AG20443 (cell line): ENCODE data around the gene RGL1.
A peak's percentile ranks its signal among the peaks of the same experiment; 100 is the strongest.

Experiments used
- DNase-seq: peaks from one replicate; pipeline ENCODE4 v3.0.0; 2012; ENCODE audit warnings: low spot score, mixed read lengths

RGL1 gene

DNA sequence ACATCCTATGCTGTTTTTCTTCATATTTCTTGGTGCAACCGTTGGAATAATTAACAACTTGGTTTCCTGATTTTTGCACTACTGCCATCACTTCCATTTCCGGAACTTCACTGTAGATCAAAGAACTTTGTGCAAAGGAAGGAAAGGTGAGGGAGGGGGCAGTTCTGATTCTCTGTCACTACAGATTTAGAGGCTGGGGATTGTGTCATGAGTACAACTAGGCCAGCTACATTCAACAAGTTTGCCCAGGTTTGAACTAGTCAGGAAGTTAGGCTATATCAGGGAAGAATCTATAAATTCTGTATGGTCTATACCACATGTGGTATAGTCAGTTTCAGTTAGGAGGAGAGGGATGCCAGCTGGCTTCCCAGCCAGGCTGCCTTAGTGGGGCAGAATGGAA is 84.2 kb downstream of the RGL1 start:
- no peak for DNase-seq

DNA sequence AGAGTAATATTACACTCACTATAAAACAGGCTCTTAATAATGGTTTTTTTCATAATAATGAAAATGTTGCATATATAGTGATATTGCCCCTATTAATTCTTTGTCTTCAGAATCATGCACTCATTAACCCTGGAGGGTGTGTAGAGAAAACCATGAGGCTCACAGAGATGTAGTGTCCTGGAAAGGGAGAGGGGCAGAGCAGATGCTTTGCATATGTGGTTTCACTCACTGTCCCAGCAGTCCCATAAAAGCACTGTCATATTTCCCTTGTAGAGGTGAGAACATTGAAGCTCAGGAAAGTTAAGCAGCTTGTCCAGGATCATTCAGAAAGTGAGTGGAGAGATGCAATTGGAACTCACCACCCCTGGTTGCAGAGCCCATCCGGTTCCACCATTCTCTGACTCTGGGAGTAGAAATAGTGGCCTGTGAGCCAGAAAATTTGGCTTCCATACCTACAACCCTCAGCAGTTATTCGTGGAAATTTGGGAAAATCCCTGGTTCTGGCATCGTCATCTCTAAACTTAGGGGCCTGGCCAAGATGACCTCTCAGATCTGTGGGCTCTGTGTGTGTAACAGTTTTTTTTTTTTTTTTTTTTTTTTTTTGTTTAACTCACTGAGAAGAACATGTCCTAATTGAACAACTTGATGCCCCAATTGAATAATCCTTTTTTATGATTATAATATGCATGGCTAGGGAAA is 86.4 kb downstream of the RGL1 start:
- no peak for DNase-seq

DNA sequence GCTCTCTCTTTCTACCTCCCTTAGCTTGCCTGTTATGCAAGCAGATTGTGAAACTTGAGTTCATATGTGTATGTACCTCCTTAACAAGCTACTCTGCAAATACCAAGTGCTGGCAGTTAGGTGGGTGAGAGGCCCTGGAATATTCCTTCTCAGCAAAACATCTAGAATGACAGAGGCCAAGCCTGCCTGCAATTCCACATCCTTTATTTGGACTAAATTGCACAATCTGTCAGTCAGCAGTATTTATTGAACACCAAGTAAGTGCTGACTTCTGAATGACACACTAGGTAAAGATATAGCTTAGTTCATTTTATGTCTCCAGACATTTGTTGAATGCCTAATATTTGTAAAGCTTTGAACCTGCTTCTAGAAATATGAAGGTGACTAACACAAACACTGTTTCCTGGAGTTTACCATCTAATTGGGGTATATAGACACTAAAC is 87.5 kb downstream of the RGL1 start:
- DNase-seq, result no peak

DNA sequence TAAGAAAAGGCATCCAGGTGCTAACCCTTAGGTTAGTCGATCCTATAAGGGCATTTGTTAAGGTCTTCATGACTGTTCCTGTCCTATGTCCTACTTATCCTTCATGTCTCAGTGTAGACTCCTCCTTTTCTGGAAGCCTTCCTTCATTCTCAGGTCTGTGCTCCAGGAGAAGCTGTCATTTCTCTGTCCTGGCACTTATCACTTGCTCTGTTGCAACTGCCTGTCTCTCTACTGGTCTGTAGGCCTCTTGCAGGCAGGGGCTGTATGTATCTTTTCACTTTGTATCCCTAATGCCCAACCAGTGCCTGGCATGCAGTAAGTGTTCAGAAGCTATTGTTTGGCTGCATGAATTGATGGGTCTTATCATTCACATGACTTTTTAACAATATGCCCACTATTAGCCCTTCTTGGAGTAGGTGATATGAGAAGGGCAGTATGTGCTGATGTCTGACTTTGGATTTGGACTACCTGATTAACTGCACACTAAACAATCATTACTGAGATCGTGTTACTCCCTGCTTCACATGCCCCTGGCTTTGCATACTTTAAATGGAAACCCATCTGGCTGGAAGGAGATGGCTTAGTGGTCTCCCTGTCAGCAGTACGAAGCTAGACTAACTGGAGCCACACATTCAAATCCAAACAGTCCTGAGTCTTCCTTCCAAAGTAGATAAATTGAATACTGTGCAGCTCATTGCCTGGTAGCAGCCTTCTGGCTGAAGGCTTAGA is 88.8 kb downstream of the RGL1 start:
- DNase-seq, result no peak

DNA sequence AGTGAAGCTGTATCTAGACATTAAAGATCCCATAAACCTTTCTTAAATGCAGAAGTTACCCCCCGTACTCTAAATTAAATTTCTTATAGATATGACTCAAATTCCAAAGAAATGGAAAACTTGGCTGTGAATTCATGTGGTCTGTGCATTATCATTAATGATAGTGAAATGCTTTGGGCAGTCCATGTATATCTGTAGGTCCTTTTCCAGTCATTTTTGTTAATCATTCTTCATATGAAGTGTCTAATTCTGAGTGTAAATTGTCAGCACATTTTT is 89.3 kb downstream of the RGL1 start:
- no peak for DNase-seq

DNA sequence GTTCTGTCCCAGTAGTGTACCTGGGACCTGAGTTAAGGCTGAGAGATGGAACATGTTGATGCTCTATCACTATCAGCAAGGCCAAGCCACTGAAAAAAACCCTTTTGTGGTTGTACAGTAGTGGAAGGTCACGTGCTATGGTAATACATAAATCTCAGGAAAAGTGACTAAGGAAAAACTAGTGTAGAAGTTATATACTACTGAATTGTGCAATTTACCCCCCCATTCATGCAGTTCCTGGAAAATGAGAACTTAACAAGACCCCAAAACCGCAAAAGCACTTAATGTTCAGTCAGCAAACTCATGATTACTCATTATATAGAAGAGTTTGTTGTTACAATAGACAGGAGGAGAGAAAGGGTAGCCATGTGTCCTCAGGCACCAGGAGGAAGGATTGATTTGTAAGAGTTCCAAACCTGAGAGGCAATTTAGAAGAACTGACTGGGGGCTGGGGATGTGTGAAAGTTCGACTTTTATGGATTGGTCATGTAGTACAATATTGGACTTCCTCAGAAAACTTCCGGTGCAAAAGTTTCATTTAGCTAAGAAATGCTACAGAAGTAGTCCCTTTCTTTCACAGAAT is 91.6 kb downstream of the RGL1 start:
- DNase-seq, result no peak

DNA sequence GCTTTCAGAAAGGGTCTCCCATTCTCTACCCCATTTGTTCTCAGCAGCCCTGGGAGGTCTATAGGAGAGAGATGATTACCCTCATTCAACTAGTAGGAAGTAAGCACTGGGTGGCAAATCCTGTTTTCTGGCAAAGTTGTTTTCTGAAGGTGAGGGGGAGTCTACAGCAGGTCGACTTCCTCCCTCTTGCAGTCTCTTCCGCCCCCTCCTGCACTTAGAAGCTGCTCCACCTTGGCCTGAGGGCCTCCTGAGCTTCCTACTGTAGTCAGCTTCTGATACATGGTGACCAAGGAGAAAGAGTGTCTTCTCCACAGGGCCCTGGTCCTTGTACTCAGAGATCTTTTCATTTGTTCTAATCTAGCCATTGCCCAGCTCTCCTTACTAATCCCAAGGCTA is 93.1 kb downstream of the RGL1 start:
- no peak for DNase-seq

DNA sequence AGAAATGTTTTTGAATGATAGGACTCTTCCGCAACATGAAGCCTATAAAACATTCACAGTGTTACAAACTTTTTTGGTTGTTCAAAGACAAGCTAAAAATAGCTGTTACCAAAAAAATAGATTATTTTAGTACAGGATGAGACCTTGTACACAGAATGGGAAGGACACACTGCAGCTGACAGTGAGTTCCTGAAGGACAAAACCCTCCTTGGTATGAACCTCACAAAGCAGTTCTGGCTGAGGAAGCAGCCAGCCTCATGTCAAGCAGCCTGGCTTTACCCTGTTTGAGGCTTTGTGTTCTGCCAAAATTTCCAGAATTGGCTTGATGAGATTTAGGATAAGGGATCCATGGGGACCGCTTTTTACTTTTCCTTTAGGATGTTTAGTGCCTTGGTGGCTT is 93.7 kb downstream of the RGL1 start:
- no peak for DNase-seq

DNA sequence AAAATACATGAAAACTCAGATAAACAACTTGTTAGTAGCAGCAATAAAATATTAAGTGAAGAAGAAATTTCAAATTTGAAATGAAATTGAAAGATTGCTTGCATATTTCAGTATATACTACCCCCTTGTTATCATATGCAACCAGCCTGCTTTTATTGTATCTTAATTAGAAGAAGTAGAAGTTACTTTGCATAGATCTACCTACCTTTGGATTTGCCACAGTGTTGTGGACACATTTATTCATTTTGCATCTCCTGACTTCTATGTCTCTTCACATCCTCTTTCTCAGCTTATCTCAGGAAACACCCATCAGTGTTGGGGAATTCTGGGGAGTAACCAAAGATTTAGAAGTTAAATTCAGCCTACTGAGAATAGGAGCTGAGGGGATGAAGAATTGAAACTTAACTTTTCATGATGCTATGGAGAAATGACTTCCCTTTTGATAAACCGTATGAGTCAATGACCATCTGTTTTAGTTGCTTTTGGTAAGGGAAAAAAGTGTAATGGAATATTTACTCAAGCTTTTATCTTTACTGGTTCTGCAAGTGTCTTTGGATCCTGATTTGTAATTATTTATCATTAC is 96.9 kb downstream of the RGL1 start:
- DNase-seq, result no peak

DNA sequence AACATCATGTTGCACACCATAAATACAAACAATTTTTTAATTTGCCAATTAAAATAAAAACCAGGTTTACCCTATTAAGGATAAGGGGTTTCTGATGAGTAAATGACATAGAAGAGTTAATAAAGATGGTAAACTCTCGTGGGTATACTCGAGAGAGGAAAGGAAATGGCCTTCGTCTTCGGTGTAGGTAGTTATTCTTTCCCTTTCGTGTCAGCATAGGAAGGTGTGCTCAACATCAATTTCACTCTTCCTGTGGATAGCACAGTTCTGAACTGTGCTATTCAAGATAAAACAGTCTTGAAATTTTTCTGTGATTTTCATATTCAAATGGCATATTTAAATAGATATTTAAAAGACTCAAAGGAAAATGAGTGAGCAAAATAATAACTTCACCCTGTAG is 98.2 kb downstream of the RGL1 start:
- DNase-seq, result no peak

DNA sequence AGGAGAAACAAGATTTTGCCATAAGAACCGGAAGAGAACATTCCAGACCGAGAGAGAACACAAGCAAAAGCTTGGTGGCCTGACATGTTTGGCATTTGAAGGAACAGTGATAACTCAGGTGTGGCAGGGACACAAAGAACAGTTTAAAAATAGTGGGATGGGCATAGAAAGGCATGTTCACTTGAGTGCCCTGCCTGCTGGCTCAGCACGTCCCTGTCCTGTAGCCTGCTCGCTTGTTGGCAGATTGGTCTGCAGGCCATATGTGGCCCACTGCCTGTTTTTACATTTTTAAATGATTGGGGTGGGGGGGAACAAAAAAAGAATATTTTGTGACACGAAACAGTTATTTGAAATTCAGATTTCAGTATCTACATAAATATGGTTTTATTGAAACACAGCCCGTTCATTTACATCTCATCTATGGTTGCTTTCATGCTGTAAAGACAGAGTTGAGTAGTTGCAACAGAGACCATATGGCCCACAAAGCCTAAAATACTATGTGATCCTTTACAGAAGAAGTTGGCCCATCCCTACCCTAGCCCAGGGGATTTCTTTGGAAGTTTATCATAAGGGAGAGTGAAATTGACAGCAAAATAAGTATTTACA is 100.7 kb downstream of the RGL1 start:
- no peak for DNase-seq

DNA sequence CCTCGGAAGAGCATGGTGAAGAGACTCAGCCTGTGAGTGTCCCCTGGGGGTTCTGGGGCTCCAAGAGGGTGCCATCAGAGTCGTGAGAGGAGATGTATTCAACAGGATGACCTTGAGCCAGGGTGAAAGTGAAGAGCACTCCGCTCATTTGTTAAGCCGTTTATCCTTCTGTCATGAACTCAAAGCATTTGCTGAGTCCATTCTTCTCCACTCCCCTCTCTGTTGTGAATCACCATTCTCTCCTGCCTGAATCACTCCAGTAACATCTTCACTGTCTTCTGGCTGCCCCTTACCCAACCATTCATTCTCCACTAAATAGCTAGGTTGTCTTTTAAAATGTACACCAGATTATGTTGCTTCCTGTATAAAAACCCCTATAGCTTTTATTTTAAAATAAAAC is 102.2 kb downstream of the RGL1 start:
- DNase-seq, result no peak

DNA sequence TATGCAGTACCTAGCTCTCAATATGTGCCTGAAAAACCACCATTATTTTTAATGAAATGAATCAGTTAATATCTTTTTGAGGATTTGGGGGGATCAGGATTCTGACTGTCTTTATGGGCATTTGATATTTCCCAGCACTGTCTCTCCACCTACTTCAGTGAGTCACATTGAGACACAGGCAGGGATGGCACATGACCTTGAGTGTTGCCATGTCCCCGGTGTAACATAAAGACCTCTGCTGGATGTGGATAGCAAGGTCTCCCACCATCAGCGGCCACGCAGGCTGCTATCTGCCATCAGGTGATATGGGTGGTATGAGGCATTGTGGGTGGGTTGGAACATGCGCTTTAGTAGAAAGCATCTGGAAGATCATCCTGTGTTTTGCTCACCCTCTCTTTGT is 103.2 kb downstream of the RGL1 start:
- no peak for DNase-seq

DNA sequence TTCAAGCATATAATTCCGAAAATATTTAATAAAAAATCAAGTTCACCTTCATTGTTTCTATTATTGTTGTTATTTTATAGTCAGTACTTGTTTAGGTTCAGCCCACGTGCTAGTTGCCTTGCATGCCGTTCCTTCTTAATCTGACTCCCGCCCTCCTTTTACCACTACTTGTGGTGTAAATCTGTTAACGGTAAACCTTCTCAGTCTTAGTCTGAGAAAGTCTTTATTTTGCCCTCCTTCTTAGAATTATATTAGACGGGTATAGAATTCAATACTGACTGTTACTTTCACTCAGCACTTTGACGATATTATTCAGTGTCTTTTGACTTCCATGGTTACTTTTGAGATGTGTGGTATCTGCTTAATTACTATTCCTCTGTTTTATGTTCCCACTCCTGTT is 104.8 kb downstream of the RGL1 start:
- no peak for DNase-seq

DNA sequence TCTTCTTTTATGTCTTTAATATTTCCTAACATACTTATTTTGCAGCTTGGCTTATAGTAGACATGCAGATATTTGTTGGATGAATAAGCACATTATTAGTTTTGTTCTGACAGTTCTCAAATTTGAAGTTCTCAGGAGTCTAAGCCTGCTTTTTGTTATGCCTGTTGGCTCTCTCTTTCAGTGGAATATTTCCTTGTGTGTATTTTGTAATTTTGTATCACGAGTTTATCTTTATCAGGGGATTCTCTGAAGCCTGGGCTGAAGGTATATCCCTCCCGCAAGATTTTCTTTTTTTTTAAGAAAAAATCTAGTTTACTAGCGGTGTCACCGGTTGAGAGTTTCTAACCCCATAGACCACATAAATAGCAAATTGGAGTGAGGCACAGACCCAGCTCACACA is 105.9 kb downstream of the RGL1 start:
- no peak for DNase-seq

DNA sequence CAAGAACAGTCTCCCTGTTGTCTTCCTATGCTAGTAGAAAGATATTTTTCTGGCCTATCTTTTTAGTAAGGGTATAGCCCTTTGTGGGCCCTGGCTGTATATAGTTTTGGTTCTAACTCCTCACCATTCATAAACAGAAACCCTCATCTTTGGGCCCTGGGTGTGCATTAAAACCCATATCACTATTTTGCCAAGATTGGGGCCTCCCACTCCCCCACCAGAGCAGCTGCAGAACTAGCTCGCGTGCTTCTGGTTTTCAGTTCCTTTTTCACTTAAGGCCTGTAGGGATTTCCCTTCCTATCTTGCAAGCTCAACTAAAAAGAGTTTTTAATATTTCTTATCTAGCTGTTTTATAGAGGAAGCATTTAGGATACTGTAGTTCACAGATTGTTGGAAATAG is 106.4 kb downstream of the RGL1 start:
- DNase-seq, result no peak

DNA sequence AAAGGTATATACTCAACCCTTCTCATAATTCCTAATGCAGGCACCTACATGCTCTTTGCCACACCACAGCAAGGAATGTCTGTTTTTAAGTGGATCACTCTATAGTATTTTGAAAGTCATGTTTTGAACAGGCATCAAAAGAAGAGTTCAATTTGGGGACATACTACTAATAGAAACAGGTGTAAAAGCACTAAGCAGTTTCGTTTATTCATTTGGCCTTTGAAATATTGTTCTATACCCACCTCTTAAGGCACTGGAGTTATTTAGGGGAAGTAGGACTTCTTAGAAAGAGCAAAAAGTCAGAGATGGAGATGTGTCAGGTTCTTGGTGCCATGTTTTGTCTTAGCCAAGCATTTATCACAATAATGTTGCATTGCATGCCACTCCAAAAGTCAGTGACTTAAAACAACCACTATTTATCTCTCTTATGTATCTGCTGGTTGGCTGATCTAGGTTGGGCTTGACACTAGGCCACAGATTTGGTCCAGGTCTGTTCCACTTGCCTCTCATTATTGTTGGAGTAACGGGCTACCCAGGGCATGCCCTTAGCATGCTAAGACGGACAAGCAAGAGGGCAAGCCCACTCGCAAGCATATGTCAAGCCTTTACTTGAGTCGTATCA is 107.5 kb downstream of the RGL1 start:
- no peak for DNase-seq

DNA sequence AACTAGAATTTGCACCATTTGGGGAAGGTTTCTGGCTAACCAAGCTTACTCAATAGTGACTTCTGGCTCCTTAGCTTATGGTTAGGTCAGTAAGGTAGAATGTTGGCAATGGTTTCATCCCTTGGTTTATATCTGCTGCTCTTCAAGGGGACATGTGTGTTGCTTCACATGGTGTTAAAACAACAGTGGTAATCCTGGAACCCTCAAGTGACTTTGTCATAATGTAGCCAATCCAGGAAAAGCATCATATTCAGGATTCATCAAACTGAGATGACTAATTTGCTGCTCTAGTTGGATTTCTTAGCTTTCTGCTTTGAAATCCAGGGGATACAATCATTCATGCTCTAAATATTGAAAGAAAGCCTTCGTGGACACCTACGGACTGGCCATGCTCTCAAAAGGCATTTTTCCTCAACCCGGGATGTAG is 108.7 kb downstream of the RGL1 start:
- peak; percentile 22 for DNase-seq

DNA sequence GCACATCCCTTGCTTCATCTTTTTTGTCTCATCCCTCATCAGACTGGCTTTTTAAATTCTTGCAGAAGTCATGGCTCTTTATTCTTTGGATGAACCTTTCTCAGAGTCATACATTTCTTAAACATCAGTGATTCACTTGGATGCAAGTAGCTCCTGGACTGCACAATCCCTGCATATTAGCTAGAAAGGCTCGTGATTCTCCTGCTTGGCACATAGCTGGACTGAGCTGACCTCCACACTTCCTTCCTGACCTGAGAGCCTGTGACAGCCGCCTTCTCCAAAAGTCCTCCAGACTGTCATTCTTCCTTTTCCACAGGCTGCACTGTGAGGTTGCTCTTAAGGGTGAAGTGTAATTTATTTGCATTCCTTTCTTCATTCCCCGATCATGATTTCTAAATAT is 109.4 kb downstream of the RGL1 start:
- peak; percentile 23 for DNase-seq

DNA sequence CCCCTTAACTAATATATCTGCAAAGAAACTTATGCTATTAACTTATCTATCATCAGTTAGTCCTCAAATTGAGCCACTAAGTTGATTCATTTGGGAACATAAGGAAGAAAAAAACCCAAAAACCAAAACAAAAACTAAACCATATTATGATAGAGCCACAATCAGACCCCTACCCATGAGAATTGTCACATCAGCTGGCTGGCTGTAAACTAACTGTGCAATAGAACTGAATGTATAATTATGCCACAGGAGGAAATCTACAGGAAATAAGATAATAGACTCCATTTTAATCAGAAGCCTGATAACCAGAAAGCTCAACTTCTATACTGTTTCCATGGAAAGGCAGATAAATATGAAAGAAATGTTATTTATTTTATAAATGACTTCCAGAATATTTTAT is 110.0 kb downstream of the RGL1 start:
- no peak for DNase-seq

DNA sequence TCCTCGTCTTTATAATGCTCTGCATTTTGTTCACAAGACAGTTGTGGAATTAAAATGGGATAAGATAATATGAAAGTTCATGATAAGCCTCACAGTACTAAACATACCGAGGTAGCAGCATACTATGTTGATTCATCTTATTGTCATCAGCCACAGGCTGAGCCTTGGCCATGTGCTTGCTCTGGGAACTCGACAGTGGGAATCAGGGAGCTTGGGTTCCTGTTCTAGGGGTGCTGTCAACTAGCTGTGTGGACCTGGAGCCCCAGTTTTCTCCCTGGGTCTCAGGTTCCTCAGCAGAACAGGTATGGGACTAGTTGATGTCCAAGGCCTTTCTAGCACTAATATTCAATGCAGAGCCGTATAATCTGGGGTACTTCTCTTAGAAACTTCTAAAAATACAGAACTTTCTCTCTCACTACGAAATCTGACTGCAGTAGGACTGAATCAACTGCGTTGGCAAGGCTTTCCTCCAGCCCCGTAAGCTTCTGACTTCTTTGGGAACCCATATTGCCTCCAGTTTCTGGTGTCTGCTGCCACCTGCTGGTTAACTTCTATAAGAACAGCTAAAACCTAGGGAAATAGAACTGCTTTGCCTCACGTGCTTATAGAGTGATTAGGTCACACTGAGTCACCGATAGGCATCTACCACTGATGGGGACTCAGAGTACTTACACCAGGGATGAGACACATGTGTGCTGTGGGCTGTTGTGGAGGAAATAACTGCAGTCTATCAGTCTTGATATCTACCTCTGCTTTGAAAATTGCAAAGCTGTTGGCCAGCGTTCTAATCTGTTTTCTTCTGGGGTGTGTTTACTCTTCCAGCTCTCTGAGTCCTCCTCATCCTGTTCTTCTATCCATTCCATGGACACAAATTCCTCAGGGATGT is 110.9 kb downstream of the RGL1 start:
- peak; percentile 90 for DNase-seq

DNA sequence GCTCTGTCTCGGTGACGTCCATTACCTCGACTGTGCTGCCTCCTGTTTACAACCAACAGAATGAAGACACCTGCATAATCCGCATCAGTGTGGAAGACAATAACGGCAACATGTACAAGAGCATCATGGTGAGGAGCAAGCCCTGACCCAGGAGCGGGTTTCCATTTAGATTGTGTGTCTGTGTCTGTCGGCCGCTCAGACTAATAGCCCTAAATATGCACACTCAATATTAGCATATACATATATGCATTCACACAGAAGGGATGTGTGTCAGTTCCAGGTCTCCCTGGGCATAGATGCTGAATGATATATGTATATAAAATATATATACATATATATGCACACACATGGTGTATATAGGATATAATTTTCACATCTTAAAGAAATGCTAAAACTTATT is 111.7 kb downstream of the RGL1 start:
- DNase-seq, result no peak
